ENCODE measurements around the gene MBD3L1.

Gene MBD3L1

DNA sequence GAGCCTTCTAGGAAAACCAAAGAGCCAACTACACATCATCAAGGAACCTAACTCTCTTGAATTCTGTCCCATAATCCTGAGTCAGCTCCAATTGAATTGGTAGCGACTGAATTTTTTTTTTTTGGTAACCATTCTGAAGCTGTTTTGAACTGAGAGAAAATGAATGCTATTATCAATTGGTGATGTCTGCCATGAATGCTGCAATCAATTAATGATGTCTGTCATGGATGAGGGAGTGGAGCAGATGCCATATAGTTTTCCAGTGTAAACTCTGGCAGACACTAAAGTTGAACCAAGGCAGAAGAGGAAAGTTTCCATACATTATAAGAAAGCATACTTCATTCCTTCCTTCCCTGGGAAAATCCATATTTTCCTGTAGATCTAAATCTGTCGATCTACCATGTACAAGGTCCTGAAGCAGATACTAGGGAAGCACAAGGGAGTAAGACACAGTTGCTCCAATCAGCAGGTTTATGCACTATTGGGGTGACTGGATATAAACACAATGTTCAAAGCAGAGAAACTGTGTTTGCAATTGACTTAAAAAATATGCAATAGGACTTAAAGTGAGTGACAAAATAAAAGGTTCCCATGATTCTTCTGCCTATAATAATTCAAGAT lies 48.8 kb downstream of the MBD3L1 start:
- no peak for DNase-seq (ENCODE audit: low read depth in 2 of 2)

DNA sequence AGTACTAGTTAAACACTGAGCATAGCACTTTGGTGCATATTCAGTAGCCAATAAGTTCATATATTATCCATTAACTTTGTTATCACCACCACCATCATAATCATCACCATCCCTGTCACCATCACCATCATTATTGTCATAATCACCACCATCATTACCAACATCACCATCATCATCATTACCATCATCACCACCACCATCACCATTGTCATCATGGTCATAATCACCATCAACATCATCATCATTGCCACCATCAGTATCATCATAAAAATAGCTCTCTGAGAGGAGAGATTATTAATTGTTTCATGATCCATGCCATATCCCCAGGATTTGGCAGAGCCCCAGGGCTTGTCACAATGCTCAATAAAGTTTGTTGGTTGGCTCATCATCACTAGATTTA lies 49.3 kb downstream of the MBD3L1 start:
- no peak for DNase-seq (ENCODE audit: low read depth in 2 of 2)

DNA sequence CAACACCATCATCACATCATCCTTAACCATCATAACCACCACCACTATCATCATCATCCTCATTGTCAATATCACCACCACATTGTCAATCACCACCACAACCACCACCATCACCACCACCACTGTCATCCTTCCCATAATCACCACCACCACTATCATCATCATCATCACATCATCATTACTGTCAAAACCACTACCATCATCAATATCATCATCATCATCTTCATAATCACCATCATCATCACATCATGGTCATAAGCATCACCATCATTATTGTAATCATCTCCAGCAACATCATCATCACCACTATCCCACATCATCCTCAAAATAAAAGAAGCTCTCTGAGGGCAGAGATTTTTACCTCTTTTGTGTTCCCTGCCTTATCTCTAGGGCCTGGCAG lies 52.2 kb downstream of the MBD3L1 start:
- no peak for DNase-seq (ENCODE audit: low read depth in 2 of 2)

DNA sequence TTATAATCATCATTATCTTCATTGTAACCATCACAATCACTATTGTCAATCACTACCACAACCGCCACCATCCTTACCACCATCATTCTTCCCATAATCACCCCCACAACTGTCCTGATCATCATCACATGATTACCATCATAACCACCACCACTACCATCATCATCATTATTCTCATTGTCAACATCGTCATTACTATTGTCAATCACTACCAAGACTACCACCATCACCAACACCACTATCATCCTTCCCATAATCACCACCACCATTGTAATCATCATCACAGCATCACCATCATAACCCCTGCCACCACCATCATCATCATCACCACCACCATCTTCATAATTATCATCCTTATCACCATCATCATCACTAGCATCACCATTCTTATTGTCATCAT lies 55.2 kb downstream of the MBD3L1 start:
- DNase-seq (ENCODE audit: low read depth in 2 of 2), result no peak

DNA sequence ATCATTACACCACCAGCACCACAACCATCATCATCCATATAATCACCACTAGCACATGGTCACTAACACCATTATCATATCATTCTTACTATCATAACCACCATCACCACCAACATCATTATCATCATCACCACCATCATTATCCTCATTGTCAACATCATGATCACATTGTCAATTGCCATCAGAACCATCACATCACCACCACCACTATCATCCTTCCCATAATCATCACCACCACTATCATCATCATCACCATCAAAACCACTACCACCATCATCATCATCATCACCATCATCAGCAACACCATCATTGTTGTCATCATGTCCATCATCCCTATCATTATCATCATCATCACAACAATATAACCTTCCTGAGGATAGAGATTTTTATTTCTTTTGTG lies 58.1 kb downstream of the MBD3L1 start:
- DNase-seq (ENCODE audit: low read depth in 2 of 2), result no peak

Data from activated CD4-positive, alpha-beta T cell treated with anti-CD3 and anti-CD28 coated beads for 24 hours (primary cell).